Heart left ventricle (tissue), 13 donors: ENCODE measurements around the gene CAVIN3.

Experiments
- CTCF ChIP-seq, 12 donors: fragments of 200-600 bp; sonication (generic) in 4 of 12; IDR thresholded peaks; one replicate each; pipeline versions ENCODE4 v1.5.0 to v1.8.0; 2018 to 2022; ENCODE audit warnings: antibody characterized with exemption in 12 of 12, mild to moderate bottlenecking in 5 of 12
- POLR2A ChIP-seq, 2 donors: fragments of 450-650 bp; IDR thresholded peaks; one replicate each; pipeline ENCODE4 v1.6.1; 2017; ENCODE audit warnings: antibody characterized with exemption in 2 of 2, mild to moderate bottlenecking in 2 of 2, moderate library complexity in 2 of 2
- donor health status: ischemic (EF 13 %, LVEDD 7.1; RV severe dilation, severe dysfunction).
- donor health status: DM: no; HTN: yes; CAD: no.
- donor health status: DM: no; HTN: no; CAD: no.
- donor health status: ischemic (EF 25% LVEDD 6.9; RV normal size, moderate dysfunction).
- donor health status: ischemic (EF 25% LVEDD 5.7; RV mildly dilated, moderate dysfunction).
- donor health status: ischemic (EF 35%, LVEDD 5.7; RV mildly dilated, moderate dysfunction).
- donor health status: nonischemic (EF 11% LVEDD 7.7; RV severe dilation, severe dysfunction).
- donor health status: DM: yes; HTN: yes; CAD: no.
- donor health status: PGD.
- donor health status: ischemic (EF 29% LVEDD 5.4; RV normal size, mild dysfunction).
- donor health status: nonischemic (EF 23%, LVEDD 6.1; RV moderate dilation, normal function).

GRCh38 chr11:6320411-6321155 lies at the start of gene CAVIN3:
- TF ChIP-seq POLR2A (IDR thresholded peaks at IDR 0.05) = peak in 1 of 2 donors; percentile 68
- no peak for TF ChIP-seq CTCF (IDR thresholded peaks at IDR 0.05)
